ENCODE data around the gene MYO1D.

- TF ChIP-seq ZNF142 (CRISPR knock-in tag; IDR thresholded peaks at IDR 0.05) (no peak), CTCF (CRISPR knock-in tag; IDR thresholded peaks at IDR 0.05) (no peak), ZNF280D (CRISPR knock-in tag; IDR thresholded peaks at IDR 0.05) (no peak), FOXA1 (IDR thresholded peaks at IDR 0.05) (no peak), FOXA1 (CRISPR knock-in tag; IDR thresholded peaks at IDR 0.05) (no peak), ZNF232 (CRISPR knock-in tag; IDR thresholded peaks at IDR 0.05; ENCODE audit: borderline replicate concordance) (no peak), THAP7 (CRISPR knock-in tag; IDR thresholded peaks at IDR 0.05) (no peak), KAT7 (CRISPR knock-in tag; IDR thresholded peaks at IDR 0.05; ENCODE audit: borderline replicate concordance) (no peak), HDAC1 (CRISPR knock-in tag; IDR thresholded peaks at IDR 0.05) (no peak)
- TF ChIP-seq, protein P1, sequence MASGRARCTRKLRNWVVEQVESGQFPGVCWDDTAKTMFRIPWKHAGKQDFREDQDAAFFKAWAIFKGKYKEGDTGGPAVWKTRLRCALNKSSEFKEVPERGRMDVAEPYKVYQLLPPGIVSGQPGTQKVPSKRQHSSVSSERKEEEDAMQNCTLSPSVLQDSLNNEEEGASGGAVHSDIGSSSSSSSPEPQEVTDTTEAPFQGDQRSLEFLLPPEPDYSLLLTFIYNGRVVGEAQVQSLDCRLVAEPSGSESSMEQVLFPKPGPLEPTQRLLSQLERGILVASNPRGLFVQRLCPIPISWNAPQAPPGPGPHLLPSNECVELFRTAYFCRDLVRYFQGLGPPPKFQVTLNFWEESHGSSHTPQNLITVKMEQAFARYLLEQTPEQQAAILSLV (CRISPR knock-in tag; IDR thresholded peaks at IDR 0.05; ENCODE audit: borderline replicate concordance), result no peak
Observed at GRCh38 chr17:32901743-32902142, 24.8 kb upstream of the MYO1D start.

Measured in HepG2 (cell line).